AG10803 (cell line): ENCODE measurements around the gene NFIL3.

Source experiments
- DNase-seq: peaks from one replicate; pipeline ENCODE4 v3.0.0; 2010; ENCODE audit warnings: low read depth
- H3K4me3 ChIP-seq: 2 replicates; pipeline ENCODE4 v1.5.1; 2011; ENCODE audit warnings: mild to moderate bottlenecking, low read length, control low read depth
- TF ChIP-seq, protein P1 (sequence below): conservative IDR thresholded peaks from 2 replicates; pipeline ENCODE4 v1.5.1; 2011; ENCODE audit warnings: mild to moderate bottlenecking, low read length, control low read depth, inconsistent platforms

Gene NFIL3

DNA sequence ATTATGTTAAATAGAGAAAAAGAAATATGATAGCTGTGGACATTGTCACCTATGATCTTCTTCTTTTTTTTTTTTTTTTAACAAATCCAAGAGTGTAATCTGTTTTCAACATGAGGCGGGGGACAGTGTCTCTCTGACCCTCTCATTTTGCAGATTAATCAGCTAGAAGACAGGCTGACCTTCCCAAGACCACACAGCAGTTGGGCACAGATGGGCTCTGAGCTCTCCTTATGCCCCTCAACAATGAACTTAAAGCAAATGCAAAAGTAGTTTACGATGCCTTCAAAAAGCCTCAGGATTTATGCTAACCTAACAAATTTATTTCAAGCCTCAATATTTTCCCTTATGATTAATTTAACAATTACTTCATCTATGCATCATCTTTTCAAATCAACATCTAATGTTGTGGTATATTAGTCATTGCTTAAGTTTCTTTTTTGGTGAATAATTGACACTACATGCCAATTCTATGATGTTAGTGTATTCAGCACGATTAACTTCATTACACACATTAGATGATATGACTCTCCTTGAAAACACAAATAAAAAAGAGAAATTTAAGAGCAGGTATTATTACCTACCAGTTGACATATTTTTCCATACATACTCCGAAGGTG lies 7.4 kb downstream of the NFIL3 start:
- H3K4me3 ChIP-seq: no peak overlapping the region
- peak; percentile 45 for DNase-seq
- TF ChIP-seq, protein P1, sequence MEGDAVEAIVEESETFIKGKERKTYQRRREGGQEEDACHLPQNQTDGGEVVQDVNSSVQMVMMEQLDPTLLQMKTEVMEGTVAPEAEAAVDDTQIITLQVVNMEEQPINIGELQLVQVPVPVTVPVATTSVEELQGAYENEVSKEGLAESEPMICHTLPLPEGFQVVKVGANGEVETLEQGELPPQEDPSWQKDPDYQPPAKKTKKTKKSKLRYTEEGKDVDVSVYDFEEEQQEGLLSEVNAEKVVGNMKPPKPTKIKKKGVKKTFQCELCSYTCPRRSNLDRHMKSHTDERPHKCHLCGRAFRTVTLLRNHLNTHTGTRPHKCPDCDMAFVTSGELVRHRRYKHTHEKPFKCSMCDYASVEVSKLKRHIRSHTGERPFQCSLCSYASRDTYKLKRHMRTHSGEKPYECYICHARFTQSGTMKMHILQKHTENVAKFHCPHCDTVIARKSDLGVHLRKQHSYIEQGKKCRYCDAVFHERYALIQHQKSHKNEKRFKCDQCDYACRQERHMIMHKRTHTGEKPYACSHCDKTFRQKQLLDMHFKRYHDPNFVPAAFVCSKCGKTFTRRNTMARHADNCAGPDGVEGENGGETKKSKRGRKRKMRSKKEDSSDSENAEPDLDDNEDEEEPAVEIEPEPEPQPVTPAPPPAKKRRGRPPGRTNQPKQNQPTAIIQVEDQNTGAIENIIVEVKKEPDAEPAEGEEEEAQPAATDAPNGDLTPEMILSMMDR: no peak

DNA sequence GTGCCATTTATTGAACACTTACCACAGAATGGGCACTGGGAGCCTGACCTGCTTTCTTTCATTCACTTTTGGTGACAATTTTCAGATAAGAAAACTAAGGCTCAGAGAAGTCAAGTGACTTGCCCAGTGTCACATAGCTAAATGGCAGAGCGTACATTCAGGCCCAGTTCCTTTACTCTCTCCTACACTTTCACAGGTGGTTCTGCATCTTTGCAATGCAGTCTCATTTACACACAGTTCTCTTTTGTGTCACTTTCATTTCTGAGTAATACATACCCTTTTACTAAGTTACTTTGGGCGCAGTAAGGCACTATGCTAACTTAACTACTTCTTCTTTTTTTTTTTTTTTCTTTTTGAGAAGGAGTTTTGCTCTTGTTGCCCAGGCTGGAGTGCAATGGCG lies 8.3 kb downstream of the NFIL3 start:
- no peak for DNase-seq
- TF ChIP-seq, protein P1: no peak
- no peak overlapping the region for H3K4me3 ChIP-seq

DNA sequence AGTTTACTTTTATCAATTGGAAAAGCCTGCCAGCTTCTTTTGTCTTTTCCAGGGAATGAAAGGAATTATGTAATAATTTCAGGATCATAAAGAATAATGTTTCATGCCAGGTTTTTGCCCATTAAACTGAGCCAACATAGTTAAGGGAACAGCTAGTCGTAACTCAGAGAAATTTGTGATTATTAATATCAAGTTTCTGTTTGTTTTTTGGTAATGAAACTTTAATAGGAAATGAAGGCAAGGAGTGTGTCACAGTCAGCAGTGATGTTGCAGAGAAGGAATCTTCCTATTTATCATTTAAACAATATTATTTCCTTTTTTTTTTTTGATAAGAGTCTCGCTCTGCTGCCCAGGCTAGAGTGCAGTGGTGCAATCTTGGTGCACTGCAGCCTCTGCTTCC lies 10.7 kb downstream of the NFIL3 start:
- H3K4me3 ChIP-seq: no peak overlapping the region
- DNase-seq: no peak
- TF ChIP-seq, protein P1: no peak

DNA sequence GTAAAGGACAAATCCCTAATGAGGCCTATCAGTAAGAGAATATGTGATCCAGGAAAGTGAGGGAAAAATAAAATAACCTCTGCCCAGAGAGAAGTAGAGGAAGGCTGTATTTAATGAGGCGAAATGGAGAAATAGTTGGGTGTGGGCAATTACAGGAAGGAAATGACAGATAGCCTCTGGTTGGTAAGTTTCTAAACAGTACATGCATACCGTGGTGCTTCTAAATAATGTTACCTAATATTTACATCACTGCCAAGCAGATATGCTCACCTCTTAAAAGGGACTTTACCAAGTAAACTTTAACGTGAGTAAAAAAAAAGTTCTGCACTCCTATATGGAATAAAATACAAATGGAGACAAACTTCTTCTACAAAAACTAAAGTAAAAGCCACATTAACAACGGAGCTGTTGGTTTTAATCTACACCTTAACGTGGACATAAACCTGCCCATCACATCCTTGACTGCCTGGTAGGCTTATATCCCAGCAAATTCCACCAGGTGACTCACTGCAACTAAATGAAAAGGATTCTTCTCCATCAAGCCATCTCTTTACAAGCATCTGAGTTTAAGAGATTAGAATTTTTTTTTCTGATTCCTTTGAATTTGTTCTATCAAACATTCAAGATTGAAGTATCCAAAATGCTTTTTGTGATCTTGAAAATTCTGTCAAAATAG lies 12.4 kb downstream of the NFIL3 start:
- peak; percentile 33 for DNase-seq
- H3K4me3 ChIP-seq: no peak overlapping the region
- TF ChIP-seq, protein P1: no peak

DNA sequence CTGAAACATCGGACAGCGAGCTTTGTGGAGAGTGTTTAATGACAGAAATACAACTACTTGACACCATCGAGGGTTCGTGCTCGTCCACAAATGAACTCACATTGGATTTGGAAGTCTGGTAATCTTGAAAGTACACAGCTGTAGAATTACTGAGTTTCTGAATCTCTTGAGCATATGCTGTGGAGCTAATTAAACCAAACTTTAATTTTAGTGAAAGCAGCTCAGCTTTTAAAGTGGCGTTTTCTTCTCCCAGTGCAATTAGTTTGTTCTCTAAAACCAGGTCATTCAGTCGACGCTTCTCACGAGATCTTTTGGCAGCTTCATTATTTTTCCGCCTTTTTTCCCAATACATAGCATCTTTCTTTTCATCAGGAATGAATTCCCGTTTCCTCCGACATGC lies 13.5 kb downstream of the NFIL3 start:
- H3K4me3 ChIP-seq: no peak overlapping the region
- TF ChIP-seq, protein P1: no peak
- DNase-seq: no peak

DNA sequence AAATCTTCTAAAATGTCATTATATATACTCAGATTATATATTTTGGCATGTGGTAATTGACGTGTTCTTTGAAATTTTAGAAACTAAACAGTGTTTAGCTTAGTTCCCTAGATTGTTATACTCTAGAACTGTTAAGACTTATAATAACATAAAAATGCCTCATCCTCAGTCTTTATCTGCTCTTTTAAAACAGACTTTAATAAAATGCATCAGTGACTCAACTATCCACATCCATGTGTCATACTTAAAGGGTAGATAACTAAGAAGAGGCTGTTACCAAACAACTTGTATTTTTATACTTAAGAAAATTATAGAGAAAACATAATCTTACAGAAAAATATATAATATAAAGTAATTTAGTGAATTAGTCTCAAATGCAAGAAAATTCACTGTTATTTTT lies 15.2 kb downstream of the NFIL3 start:
- DNase-seq: no peak
- TF ChIP-seq, protein P1: no peak
- H3K4me3 ChIP-seq: no peak overlapping the region
